ENCODE measurements around the gene TSC22D1.
"Not testable (repeated sequence)": the region's sequence is repeated elsewhere in the genome, so short reads cannot be mapped to it uniquely, and the experiment has no call there.

TSC22D1 gene

GRCh38 chr13:44504116-44504515 lies 72.0 kb downstream of the TSC22D1 start:
- DNase-seq (ENCODE audit: low spot score), result no peak

DNA sequence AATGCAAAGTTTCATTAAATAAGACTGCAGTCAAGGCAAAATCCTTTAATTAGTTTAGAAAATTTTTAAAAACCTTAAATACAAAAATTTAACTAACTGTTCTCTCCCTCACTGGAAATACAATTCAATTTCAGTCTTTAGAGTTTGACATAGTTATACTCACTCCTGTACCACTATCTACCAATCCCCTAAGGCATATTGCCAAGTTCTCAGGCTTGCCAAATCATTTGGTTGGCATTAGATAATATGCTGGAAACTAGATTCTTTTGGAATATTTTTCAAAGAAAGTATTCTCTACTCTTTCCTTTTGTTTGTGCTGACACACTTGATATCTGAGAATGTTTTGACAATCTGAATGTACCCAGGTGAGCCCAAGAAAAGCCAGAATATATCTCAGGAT lies 77.2 kb downstream of the TSC22D1 start:
- no peak for DNase-seq (ENCODE audit: low spot score)

DNA sequence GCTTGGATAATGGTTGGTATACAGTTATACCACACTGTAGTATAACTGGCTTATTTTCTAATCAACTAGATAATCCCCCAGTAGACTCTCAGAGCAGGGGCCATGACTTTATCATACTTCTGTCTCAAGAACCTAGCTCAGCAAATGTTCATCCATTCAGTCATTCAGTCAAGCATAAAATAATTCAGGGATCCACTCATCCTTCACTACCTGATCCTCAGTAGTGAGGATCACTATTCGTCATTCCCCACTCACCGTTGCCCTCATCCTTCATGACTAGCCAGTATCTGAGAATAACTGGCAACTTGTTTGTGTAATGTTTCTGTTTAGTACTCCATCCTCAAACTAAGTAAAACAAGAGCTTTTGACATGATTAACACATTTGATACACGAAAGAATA lies 77.6 kb downstream of the TSC22D1 start:
- no peak for DNase-seq (ENCODE audit: low spot score)

- no peak for DNase-seq (ENCODE audit: low spot score)
Observed at GRCh38 chr13:44497801-44498200, 78.3 kb downstream of the TSC22D1 start.

DNA sequence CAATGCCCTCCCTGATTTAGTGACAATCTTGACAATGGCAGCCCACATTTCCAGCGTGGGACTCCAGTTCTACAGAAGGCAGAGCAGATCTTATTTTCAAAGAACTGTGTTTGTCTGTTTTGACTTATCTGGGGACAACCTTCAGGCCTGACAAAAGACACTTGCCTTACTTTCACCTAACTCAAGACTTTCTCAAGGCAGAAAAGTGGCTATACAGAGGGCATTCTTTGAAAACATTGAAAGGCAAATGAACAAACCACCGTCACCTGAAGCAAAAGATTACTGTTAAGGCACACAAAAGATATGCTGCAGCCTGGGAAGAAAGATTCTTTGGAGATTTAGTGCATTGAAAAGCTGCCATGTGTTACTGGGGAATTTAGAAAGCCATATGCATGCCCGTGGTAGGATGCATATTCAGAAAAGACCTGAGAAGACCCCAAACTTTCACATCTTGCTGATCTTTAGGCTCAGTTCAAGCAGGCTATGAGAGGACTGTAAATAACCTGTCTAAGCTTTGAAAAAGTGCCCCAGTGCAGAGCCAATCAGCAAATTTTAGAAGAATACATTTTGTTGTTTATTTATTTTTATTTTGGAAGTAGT lies 82.8 kb downstream of the TSC22D1 start:
- DNase-seq (ENCODE audit: low spot score), result no peak

- DNase-seq (ENCODE audit: low spot score), result no peak
Observed at GRCh38 chr13:44489751-44490150, 86.4 kb downstream of the TSC22D1 start.

GRCh38 chr13:44487989-44488388 lies 88.1 kb downstream of the TSC22D1 start:
- no peak for DNase-seq (ENCODE audit: low spot score)

GRCh38 chr13:44484562-44485138 lies 91.5 kb downstream of the TSC22D1 start:
- no peak for DNase-seq (ENCODE audit: low spot score)

DNA sequence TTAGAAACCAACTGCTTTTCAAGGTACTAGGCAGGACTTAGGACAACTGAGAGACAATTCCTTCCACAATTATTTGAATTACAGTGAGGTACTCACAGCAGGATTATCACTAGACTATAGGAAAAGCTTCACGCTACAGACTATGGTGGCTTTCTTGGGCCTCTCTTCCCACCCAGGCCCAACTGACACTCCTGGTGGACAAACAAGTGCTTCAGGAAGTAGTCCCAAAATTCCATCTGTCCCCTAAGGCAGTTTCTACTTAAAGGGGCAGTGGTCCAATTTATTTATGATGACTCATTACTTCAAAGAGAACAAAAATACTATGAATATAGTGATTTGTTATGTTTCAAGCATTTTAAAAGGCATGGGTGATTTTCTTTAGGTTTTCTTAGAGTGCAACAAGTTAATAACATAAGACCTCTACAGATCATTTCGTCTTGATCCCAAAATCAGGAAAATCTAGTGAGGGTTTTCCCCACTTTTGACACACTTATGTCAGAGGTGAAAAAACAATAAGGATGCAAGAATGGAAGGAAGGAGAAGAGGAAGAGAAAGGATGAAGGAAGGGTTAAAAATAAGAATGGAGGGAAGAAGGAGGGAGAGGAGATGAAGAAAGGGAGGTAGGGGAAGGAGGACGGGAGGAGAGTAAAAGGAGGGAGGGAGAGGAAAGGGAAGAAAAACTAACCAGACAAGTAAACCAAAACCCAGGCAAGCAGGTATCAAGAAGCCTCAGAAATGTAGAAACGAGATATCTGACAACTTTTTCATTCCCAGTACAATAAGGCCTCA lies 101.8 kb downstream of the TSC22D1 start:
- DNase-seq (ENCODE audit: low spot score), result no peak

DNA sequence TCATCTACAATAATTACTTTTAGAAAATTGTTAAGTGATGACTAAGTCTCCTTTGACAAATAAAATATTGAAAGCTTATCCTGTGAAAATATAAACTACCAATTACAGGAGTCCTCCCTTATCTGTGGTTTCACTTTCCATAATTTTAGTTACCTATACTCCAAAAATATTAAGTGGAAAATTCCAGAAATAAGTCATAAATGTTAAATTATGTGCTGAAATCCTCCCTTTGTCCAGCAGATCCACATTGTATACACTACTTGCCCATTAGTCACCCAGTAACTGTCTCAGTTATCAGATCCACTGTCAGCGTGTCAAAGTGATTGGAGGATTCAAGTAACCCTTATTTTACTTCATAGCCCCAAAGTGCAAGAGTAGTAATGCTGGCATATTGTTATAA lies 104.4 kb downstream of the TSC22D1 start:
- DNase-seq (ENCODE audit: low spot score), result no peak

- DNase-seq (ENCODE audit: low spot score), result peak; percentile 51
Observed at GRCh38 chr13:44470638-44471562, 105.2 kb downstream of the TSC22D1 start.

GRCh38 chr13:44468874-44469273 lies 107.3 kb downstream of the TSC22D1 start:
- DNase-seq (ENCODE audit: low spot score), result no peak

- no peak for DNase-seq (ENCODE audit: low spot score)
Observed at GRCh38 chr13:44465318-44465717, 110.8 kb downstream of the TSC22D1 start.

- DNase-seq (ENCODE audit: low spot score), result no peak
Observed at GRCh38 chr13:44464471-44464870, 111.7 kb downstream of the TSC22D1 start.

GRCh38 chr13:44463759-44464158 lies 112.4 kb downstream of the TSC22D1 start:
- DNase-seq (ENCODE audit: low spot score), result no peak

- DNase-seq (ENCODE audit: low spot score), result no peak
Observed at GRCh38 chr13:44459674-44460073, 116.5 kb downstream of the TSC22D1 start.

DNA sequence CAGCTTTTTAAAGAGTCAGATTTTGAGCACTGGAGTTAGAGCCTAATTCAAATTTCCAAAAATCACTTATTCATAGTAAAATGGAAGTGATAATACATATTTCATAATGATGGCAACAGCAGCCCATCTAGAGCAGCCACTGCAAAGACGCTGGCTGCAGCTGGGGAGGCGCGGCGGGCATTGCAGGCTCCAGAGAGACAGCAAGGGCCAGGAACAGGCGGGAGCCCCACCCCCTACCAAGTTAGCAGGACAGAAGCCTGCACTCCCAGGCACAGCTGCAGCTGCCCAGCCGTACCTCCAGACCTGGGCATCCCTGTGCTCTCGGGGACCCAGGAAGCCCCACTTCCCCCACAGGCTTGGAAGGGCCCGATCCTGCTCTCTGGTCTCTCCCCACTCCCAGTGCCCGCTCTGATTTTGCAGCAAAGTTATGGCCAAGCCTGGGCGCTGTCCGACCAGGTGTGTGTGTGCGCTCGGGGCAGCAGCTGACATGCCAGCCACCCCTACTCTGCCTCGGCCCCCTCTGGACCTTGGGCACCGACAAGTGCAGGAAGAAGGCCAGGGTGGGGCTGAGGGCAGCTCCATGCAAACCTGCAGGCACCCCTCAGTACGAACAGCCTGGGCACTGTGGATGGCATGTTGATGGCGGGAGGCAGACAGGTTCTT lies 117.7 kb downstream of the TSC22D1 start:
- DNase-seq (ENCODE audit: low spot score), result no peak

DNA sequence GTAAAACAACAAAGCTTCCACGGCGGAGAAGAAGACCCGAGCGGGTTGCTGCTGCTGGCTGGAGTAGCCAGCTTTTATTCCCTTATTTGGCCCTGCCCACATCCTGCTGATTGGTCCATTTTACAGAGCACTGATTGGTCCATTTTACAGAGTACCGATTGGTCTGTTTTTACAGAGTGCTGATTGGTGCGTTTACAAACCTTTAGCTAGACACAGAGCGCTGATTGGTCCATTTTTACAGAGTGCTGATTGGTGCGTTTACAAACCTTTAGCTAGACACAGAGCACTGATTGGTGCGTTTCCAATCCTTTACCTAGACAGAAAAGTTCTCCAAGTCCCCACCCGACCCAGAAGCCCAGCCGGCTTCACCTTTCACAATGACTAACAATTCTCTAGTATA lies 119.9 kb downstream of the TSC22D1 start:
- DNase-seq (ENCODE audit: low spot score), result not testable (repeated sequence)

DNA sequence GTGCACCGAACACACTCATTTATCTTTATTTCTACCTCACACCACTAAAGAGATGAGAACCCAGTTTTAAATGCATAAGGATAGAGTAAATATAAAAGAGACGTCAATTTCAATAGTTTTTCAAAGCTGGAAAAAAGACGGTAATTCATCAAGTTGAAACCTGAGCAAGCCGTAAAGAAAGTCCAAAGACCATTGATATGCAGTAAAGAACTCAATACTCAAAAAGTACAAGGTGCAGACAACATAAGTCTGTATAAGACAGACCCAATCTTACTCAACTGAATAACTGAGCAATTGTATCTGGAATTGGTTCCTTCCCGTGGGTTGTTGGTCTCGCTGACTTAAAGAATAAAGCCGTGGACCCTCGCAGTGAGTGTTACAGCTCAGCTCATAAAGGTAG lies 120.4 kb downstream of the TSC22D1 start:
- no peak for DNase-seq (ENCODE audit: low spot score)

- DNase-seq (ENCODE audit: low spot score), result no peak
Observed at GRCh38 chr13:44453881-44454280, 122.2 kb downstream of the TSC22D1 start.

DNA sequence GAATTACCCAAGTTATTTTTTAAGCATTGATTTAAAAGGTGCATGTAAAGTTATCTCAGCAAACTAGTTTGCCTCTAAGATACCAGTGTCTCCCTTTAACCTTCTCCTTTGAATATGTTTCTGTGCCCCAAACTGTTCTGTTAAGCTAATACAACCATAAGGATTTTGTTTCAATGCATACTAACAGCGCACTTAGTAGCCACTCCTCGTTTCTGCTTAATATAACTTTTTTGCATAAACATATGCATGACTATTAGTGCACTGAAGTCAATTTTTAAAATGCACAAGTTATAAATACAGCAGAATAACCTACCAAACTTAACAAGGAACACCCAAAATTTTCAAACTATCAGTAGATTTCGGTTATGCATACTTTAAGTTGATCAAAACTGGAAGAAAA lies 123.1 kb downstream of the TSC22D1 start:
- no peak for DNase-seq (ENCODE audit: low spot score)

- DNase-seq (ENCODE audit: low spot score), result no peak
Observed at GRCh38 chr13:44452418-44452817, 123.7 kb downstream of the TSC22D1 start.
